Measurements from ENCODE around the gene COBL.

- TF ChIP-seq LEF1 (IDR thresholded peaks at IDR 0.05; ENCODE audit: borderline replicate concordance) (no peak), FOXM1 (IDR thresholded peaks at IDR 0.05; ENCODE audit: borderline replicate concordance) (no peak), FOXA1 (IDR thresholded peaks at IDR 0.05) (no peak), SP1 (IDR thresholded peaks at IDR 0.05) (no peak), NFRKB (IDR thresholded peaks at IDR 0.05) (no peak), CTBP1 (IDR thresholded peaks at IDR 0.05; ENCODE audit: borderline replicate concordance) (no peak), BHLHE40 (IDR thresholded peaks at IDR 0.05; ENCODE audit: borderline replicate concordance) (no peak), TARDBP (IDR thresholded peaks at IDR 0.05) (no peak)
These were observed 96.4 kb downstream of the COBL start for GRCh38 chr7:51220226-51220625.
